GM12891 (cell line): ENCODE results near the gene NOTCH1.

Source experiments
- POLR2A ChIP-seq: IDR thresholded peaks from 2 replicates; pipeline ENCODE4 v1.6.1; 2011; ENCODE audit warnings: low read depth, low read length, control low read depth
- POLR2AphosphoS5 ChIP-seq: IDR thresholded peaks from 2 replicates; pipeline ENCODE4 v1.6.1; 2011; ENCODE audit warnings: low read depth, low read length, control low read depth

DNA sequence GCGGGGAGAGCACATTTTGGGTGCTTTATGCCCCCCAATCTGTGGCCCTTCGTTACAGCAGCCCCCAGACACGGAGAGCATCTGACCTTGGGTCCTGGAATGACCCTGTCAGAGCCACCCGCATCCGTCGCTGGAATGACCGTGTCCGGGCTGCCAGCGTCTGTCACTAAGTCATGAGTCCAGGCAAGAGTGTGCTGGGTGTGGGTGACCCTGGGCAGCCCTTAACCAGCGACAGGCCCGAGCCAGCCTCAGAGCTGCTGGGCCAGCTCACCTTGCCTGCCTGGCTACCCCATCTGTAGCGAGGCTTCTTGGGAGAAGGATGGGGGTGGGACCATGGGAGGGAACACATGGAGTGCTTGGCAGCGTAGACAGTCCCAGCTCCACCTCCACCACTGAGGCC is 46.8 kb upstream of the NOTCH1 start:
- no peak for TF ChIP-seq POLR2A
- TF ChIP-seq POLR2AphosphoS5: no peak
